Astrocyte (in vitro differentiated cells and primary cell): Measurements from ENCODE around the gene COMMD1.

ENCODE experiments used
- EZH2 ChIP-seq: IDR thresholded peaks from 2 replicates; pipeline ENCODE4 v1.6.1; 2012; ENCODE audit warnings: mild to moderate bottlenecking, low read length, inconsistent platforms; ENCODE audit not compliant: insufficient read depth
- TF ChIP-seq, protein P1 (sequence below): IDR thresholded peaks from 2 replicates; pipeline ENCODE4 v1.5.1; 2011; ENCODE audit warnings: low read depth, mild to moderate bottlenecking, inconsistent platforms, low read length, moderate library complexity; ENCODE audit not compliant: insufficient read depth

- TF ChIP-seq, protein P1, sequence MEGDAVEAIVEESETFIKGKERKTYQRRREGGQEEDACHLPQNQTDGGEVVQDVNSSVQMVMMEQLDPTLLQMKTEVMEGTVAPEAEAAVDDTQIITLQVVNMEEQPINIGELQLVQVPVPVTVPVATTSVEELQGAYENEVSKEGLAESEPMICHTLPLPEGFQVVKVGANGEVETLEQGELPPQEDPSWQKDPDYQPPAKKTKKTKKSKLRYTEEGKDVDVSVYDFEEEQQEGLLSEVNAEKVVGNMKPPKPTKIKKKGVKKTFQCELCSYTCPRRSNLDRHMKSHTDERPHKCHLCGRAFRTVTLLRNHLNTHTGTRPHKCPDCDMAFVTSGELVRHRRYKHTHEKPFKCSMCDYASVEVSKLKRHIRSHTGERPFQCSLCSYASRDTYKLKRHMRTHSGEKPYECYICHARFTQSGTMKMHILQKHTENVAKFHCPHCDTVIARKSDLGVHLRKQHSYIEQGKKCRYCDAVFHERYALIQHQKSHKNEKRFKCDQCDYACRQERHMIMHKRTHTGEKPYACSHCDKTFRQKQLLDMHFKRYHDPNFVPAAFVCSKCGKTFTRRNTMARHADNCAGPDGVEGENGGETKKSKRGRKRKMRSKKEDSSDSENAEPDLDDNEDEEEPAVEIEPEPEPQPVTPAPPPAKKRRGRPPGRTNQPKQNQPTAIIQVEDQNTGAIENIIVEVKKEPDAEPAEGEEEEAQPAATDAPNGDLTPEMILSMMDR: no peak
- TF ChIP-seq EZH2: no peak
These were observed 275.5 kb downstream of the COMMD1 start for GRCh38 chr2:62180975-62181374.
